Stimulated activated memory B cell treated with anti-CD40 and anti-IgM and Interleukin-4, amounts not matched to agents 10 μg/mL and 1 μg/mL and 100 μg/mL, for 72 hours (primary cell): ENCODE measurements around the gene GPR42.
"Not testable (repeated sequence)": the region's sequence is repeated elsewhere in the genome, so short reads cannot be mapped to it uniquely, and the experiment has no call there.

Experiments
- ATAC-seq: fragments of 150-1000 bp; cut with Tn5 transposase; 2 replicates; pipeline ENCODE4 v1.10.0; 2021
- H3K27ac Mint-ChIP-seq: one replicate; pipeline ENCODE4 v1.8.0; 2022; ENCODE audit warnings: mild to moderate bottlenecking, mixed read lengths
- H3K27me3 Mint-ChIP-seq: one replicate; pipeline ENCODE4 v1.8.0; 2022; ENCODE audit warnings: mixed read lengths
- H3K36me3 Mint-ChIP-seq: one replicate; pipeline ENCODE4 v1.8.0; 2022; ENCODE audit warnings: mixed read lengths
- H3K4me1 Mint-ChIP-seq: one replicate; pipeline ENCODE4 v1.8.0; 2022; ENCODE audit warnings: mixed read lengths
- H3K4me3 Mint-ChIP-seq: one replicate; pipeline ENCODE4 v1.8.0; 2022; ENCODE audit warnings: mild to moderate bottlenecking, moderate library complexity, mixed read lengths
- H3K9me3 Mint-ChIP-seq: one replicate; pipeline ENCODE4 v1.8.0; 2022; ENCODE audit warnings: mixed read lengths

Gene GPR42

GRCh38 chr19:35352448-35353304 lies 18.2 kb upstream of the GPR42 start:
- Mint-ChIP-seq H3K4me3 (no peak overlapping the region), H3K9me3 (no peaks in the 10 kb centered on the region), H3K4me1 (peaks cover 46% of the 10 kb centered on the region), H3K36me3 (no peaks in the 10 kb centered on the region), H3K27me3 (peaks cover 16% of the 10 kb centered on the region), H3K27ac (no peak overlapping the region)
- ATAC-seq = peak; percentile 64

GRCh38 chr19:35353635-35354034 lies 17.2 kb upstream of the GPR42 start:
- peaks cover 43% of the 10 kb centered on the region for H3K4me1 Mint-ChIP-seq
- ATAC-seq = no peak
- H3K4me3 Mint-ChIP-seq = no peak overlapping the region
- no peaks in the 10 kb centered on the region for H3K36me3 Mint-ChIP-seq
- H3K27ac Mint-ChIP-seq = no peak overlapping the region
- peaks cover 25% of the 10 kb centered on the region for H3K27me3 Mint-ChIP-seq
- no peaks in the 10 kb centered on the region for H3K9me3 Mint-ChIP-seq

- ATAC-seq = no peak
- H3K27ac Mint-ChIP-seq = no peak overlapping the region
- H3K9me3 Mint-ChIP-seq = no peaks in the 10 kb centered on the region
- H3K36me3 Mint-ChIP-seq = no peaks in the 10 kb centered on the region
- H3K4me1 Mint-ChIP-seq = peaks cover 31% of the 10 kb centered on the region
- no peak overlapping the region for H3K4me3 Mint-ChIP-seq
- peaks cover 25% of the 10 kb centered on the region for H3K27me3 Mint-ChIP-seq
Measured at GRCh38 chr19:35354898-35355297, 16.0 kb upstream of the GPR42 start.

DNA sequence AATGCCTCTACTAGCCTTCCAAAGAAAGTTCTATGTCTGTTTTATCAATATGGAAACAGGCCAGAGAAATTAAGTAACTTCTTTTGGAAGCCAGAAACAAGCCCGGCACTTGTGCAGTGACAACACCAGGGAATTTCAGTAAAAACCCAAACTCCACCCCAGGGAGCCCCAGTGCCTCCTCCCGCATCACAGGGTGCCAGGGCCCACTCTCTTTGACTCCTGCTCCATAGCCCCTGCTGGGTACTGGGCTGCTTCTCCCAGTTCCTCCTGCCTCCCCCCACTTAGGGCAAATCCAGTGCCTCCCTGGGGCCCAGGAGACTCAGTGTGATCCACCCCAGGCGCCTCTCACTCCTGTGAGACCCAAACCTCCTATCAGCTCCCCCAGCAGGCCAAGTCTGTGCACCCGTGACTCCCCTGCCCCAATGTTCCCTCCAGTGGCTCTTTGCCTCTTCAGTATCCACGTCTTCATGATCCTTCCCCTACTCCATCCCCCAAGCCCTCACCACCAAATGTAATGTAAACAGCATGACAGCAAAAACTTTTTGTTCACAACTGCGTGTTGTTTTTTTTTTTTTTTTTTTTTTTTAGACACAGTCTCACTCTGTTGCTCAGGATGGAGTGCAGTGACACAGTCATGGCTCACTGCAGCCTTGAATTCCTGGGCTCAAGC lies 14.9 kb upstream of the GPR42 start:
- Mint-ChIP-seq H3K27me3 (peaks cover 27% of the 10 kb centered on the region), H3K9me3 (no peaks in the 10 kb centered on the region), H3K4me1 (peaks cover 20% of the 10 kb centered on the region), H3K36me3 (no peaks in the 10 kb centered on the region), H3K27ac (no peak overlapping the region), H3K4me3 (no peak overlapping the region)
- ATAC-seq = no peak

DNA sequence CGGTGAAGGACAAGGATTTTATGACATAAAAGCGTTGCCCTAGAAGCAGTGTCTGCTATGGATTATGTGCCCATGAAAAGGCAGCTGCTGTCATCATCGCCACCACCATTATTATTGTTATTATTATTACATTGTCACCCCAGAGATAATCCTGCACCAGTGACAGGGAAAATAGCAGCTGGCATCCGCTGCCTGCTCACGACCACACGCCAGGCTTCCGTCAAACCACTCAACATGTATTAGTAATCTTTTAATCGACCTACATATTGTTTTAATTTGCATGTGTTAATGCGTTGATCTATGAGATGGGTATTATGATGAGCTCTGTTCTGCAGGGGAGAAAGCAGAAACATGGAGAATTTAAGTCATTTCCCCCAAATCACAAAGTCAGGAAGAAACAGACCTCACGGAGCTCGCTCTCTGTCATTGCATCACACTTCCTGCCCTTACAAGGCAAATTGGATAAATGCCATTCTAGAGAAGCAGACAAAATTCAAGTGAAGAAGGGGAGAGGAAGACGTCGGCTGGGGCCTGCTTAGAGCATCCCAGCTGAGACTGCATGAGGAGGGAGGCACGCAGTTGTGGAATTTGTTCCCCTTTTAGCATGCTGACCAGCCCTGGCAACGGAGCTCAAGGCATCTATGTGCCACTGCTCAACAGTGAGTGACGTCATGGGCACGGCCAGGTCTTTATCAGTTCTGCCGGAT lies 12.8 kb upstream of the GPR42 start, which contains the start of gene FFAR3:
TSS of gene FFAR3 (plus strand) at position 594 of the 707 bp plus-strand sequence. CDS start 431 bp downstream, outside the sequence.
- H3K36me3 Mint-ChIP-seq = no peaks in the 10 kb centered on the region
- no peaks in the 10 kb centered on the region for H3K9me3 Mint-ChIP-seq
- H3K27ac Mint-ChIP-seq = no peak within 1 kb of the TSS
- no peak for ATAC-seq
- peaks cover 48% of the 10 kb centered on the region for H3K27me3 Mint-ChIP-seq
- H3K4me1 Mint-ChIP-seq = peaks cover 8% of the 10 kb centered on the region
- H3K4me3 Mint-ChIP-seq = no peak within 1 kb of the TSS

- not testable (repeated sequence) for H3K36me3 Mint-ChIP-seq, H3K27ac Mint-ChIP-seq
Measured at GRCh38 chr19:35358834-35359233, 12.0 kb upstream of the GPR42 start.

GRCh38 chr19:35359395-35359794 lies 11.5 kb upstream of the GPR42 start:
- H3K4me3 Mint-ChIP-seq, ATAC-seq, H3K36me3 Mint-ChIP-seq, H3K27ac Mint-ChIP-seq, H3K9me3 Mint-ChIP-seq, H3K4me1 Mint-ChIP-seq: not testable (repeated sequence)
- peaks cover 62% of the 10 kb centered on the region for H3K27me3 Mint-ChIP-seq

More at GRCh38 chr19:35358834-35359233, 12.0 kb upstream of the GPR42 start:
- H3K9me3 Mint-ChIP-seq, ATAC-seq, H3K4me1 Mint-ChIP-seq, H3K4me3 Mint-ChIP-seq: not testable (repeated sequence)
- peaks cover 57% of the 10 kb centered on the region for H3K27me3 Mint-ChIP-seq

DNA sequence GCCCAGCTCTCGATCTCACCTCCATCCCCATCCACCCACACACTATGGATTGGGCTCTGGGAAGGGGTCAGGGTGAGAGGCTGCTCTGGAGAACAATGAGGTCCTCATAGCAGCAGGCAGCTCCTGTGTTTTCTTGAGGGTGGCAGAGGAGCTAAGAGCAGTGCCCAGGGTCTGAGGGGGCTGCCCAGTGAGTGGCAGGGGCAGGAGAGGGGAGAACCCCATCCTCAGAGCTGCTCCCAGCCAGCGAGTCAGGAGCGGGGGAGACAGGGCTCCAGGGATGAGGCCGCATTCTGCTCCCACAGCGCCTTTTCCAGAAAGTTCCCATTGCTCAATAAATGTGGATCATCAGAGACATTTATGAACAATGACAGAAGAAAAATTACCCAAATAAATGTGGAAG lies 10.8 kb upstream of the GPR42 start:
- not testable (repeated sequence) for ATAC-seq, H3K4me1 Mint-ChIP-seq, H3K27ac Mint-ChIP-seq, H3K9me3 Mint-ChIP-seq, H3K36me3 Mint-ChIP-seq, H3K4me3 Mint-ChIP-seq
- H3K27me3 Mint-ChIP-seq = peaks cover 67% of the 10 kb centered on the region

DNA sequence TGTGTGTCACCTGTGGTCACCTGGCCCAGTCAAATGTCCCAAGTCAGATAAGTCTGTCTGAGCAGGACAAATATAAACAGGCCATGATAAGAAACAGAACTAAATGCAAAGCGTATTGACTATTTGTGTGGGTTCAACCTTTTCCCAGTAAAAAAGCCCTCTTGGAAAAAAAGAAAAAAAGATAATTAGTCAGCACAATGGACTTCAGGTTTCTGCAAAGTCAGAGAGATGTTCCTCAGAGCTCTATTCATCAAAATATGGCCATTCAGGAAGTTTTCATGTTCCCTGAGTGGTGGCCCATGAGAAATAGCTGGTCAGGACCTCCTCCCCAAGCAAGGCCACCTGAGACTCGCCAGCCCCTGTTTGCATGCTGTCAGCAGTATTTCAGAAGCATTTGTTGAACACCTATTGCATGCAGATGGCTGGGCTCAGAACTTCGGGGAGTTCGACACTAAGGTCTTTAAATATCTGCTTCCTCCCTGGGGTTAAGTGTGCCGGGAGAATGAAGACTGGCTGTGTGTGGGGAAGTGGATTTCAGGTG lies 9.9 kb upstream of the GPR42 start:
- no peaks in the 10 kb centered on the region for H3K36me3 Mint-ChIP-seq
- no peak for ATAC-seq
- no peak overlapping the region for H3K4me3 Mint-ChIP-seq
- peaks cover 7% of the 10 kb centered on the region for H3K4me1 Mint-ChIP-seq
- H3K27me3 Mint-ChIP-seq = peaks cover 68% of the 10 kb centered on the region
- no peaks in the 10 kb centered on the region for H3K9me3 Mint-ChIP-seq
- H3K27ac Mint-ChIP-seq = no peak overlapping the region

DNA sequence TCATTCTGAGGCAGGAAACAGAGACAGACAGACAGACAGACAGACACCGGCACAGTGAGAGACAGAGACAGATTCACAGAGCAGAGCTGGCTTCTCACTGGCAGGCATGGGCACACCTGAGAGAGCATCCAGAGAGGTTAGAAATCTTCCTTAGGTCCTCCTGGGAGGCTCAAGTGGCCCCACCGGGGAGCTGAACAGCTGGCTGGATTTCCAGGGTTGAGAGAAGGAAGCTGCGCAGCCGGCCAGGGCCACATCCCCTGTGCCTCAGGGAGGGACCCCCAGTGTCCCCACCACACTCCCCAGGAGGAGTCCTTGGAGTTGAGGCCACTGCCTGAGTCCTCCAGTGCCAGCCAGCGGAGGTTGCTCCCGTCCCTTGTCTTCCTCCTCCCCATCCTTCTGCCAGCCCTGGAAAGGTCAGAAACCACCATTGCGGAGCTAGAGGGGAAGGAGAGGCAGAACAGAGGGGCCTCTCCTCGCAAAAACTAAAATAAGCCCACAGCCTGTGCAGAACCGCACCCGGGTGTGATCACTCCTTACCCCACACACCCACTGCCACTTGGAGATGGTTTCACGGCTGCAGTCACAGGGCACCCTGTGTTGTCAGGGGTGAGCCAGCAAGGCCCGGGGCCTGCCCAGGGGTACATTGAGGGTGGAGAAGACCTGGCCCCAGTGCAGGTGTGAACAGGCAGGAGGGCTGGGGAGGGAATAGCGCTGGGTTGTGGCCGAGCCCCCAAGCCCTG lies 8.4 kb upstream of the GPR42 start:
- Mint-ChIP-seq H3K27ac (no peak overlapping the region), H3K36me3 (no peaks in the 10 kb centered on the region), H3K4me3 (no peak overlapping the region), H3K27me3 (peaks cover 61% of the 10 kb centered on the region), H3K4me1 (peaks cover 7% of the 10 kb centered on the region), H3K9me3 (no peaks in the 10 kb centered on the region)
- ATAC-seq = no peak

GRCh38 chr19:35363001-35363590 lies 7.8 kb upstream of the GPR42 start:
- Mint-ChIP-seq H3K4me3 (no peak overlapping the region), H3K27me3 (peaks cover 54% of the 10 kb centered on the region), H3K4me1 (peaks cover 4% of the 10 kb centered on the region), H3K27ac (no peak overlapping the region), H3K36me3 (no peaks in the 10 kb centered on the region), H3K9me3 (no peaks in the 10 kb centered on the region)
- peak; percentile 34 for ATAC-seq

- ATAC-seq = no peak
- H3K27ac Mint-ChIP-seq = no peak overlapping the region
- no peaks in the 10 kb centered on the region for H3K36me3 Mint-ChIP-seq
- H3K4me1 Mint-ChIP-seq = no peaks in the 10 kb centered on the region
- H3K9me3 Mint-ChIP-seq = no peaks in the 10 kb centered on the region
- peaks cover 48% of the 10 kb centered on the region for H3K27me3 Mint-ChIP-seq
- H3K4me3 Mint-ChIP-seq = no peak overlapping the region
Measured at GRCh38 chr19:35363711-35364425, 7.0 kb upstream of the GPR42 start.

DNA sequence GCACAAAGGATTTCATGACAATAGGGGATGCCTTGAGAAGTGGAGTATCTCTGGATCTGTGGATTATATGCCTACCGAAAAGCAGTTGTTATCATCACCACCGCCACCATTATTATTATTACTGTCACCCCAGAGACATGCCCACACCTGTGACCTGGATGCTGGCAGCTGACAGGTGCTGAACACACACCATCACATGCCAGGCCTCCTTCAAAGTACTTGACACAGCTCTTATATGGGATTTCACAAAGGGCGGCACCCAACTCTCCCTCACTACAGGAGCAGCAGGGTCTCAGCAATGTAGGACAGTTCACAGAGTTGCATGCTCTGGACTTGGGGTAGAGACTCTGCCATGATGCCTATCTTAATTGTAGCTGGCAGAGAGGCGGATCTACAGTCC lies 5.6 kb upstream of the GPR42 start:
- Mint-ChIP-seq H3K4me3 (no peak overlapping the region), H3K36me3 (peaks cover 7% of the 10 kb centered on the region), H3K27ac (no peak overlapping the region), H3K27me3 (peaks cover 48% of the 10 kb centered on the region), H3K9me3 (peaks cover 5% of the 10 kb centered on the region), H3K4me1 (no peaks in the 10 kb centered on the region)
- ATAC-seq = no peak

DNA sequence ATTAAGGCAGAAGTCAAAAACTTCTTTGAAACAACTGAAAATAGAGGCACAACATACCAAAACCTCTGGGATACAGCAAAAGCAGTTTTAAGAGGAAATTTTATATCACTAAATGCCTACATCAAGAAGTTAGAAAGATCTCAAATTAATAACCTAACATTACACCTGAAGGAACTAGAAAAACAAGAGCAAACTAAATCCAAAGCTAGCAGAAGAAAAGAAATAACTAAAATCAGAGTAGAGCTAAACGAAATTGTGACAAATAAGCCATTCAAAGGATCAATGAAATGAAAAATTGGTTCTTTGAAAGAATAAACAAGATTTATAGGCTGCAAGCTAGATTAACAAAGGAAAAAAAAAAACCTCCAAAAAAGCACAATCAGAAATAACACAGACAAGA lies 2.5 kb upstream of the GPR42 start:
- H3K4me3 Mint-ChIP-seq = no peak overlapping the region
- H3K27ac Mint-ChIP-seq = no peak overlapping the region
- H3K4me1 Mint-ChIP-seq = no peaks in the 10 kb centered on the region
- peaks cover 7% of the 10 kb centered on the region for H3K36me3 Mint-ChIP-seq
- peaks cover 5% of the 10 kb centered on the region for H3K9me3 Mint-ChIP-seq
- H3K27me3 Mint-ChIP-seq = peaks cover 22% of the 10 kb centered on the region
- ATAC-seq = no peak
